Measurements from ENCODE around the gene NAA50.

The NAA50 gene

DNA sequence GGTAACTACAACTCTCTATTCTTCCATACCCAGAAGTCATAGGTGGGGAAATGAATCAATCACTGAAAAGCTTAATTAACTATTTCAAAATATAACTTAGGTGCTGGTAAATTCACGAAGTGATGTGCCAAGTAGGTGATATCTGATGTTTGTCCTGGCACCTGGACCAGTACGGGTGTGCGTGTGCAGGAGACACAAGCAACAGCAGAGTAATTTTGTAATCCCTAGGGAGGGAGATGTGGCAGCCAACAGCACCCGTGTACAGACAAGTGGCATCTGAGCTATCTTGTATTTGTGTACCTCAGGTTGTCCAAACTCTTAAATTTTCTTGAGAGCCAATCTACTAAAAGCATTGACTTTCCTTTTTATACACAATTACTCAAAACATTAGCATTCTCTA lies 72.5 kb downstream of the NAA50 start:
- TF ChIP-seq, protein P1, sequence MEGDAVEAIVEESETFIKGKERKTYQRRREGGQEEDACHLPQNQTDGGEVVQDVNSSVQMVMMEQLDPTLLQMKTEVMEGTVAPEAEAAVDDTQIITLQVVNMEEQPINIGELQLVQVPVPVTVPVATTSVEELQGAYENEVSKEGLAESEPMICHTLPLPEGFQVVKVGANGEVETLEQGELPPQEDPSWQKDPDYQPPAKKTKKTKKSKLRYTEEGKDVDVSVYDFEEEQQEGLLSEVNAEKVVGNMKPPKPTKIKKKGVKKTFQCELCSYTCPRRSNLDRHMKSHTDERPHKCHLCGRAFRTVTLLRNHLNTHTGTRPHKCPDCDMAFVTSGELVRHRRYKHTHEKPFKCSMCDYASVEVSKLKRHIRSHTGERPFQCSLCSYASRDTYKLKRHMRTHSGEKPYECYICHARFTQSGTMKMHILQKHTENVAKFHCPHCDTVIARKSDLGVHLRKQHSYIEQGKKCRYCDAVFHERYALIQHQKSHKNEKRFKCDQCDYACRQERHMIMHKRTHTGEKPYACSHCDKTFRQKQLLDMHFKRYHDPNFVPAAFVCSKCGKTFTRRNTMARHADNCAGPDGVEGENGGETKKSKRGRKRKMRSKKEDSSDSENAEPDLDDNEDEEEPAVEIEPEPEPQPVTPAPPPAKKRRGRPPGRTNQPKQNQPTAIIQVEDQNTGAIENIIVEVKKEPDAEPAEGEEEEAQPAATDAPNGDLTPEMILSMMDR (IDR thresholded peaks at IDR 0.05; ENCODE audit: borderline replicate concordance, insufficient read depth, low read depth, low read length) = no peak
- H3K4me3 ChIP-seq (ENCODE audit: low read depth, low read length) = no peak overlapping the region

DNA sequence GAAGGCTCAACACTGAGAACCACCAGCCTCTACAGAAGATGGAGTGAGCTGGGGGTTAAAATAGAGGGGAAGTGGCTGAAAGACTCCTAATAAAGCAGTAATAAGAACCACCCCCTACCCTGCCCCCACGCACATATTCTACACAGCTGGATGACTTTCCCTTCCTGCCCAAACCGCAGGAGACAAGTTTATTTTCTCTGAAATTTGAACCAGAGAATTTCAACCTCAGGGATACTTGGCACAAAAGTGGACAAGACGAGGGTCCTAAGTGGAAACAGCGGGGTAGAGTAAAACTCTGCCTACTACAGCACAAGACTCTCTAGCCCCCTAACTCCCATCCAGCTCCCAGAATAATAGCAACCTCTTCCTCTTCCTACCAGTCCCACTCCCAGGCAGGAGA lies 78.0 kb downstream of the NAA50 start:
- H3K4me3 ChIP-seq (ENCODE audit: low read depth, low read length) = no peak overlapping the region
- TF ChIP-seq, protein P1 (IDR thresholded peaks at IDR 0.05; ENCODE audit: borderline replicate concordance, insufficient read depth, low read depth, low read length) = no peak

All from GM12875 (cell line).